WTC11 (cell line): Measurements from ENCODE around the gene CLEC20A. TPM values are rescaled to one million over a fixed set of nuclear protein-coding genes. Genes with fewer than 3 reads are reported as not detected.

ENCODE experiments used
- ATAC-seq: fragments of 200-7000 bp; cut with Tn5 transposase; 2 replicates; pipeline ENCODE4 v1.10.0; 2021; ENCODE audit warnings: mild to moderate bottlenecking, moderate library complexity
- CTCF ChIA-PET: fragments of 300-600 bp; sonication (Branson Sonifier 250); formaldehyde crosslinking; loops from one replicate; lab custom pipeline; 2021; ENCODE audit warnings: antibody characterized with exemption; lab: Charles Lee
- POLR2A ChIA-PET: fragments of 350-600 bp; sonication (Branson Sonifier 250); formaldehyde crosslinking; loops from one replicate; lab custom pipeline; 2021; ENCODE audit warnings: antibody characterized with exemption; lab: Charles Lee
- DNase-seq: peaks from one replicate; pipeline ENCODE4 v3.0.0; 2021; ENCODE audit warnings: low spot score
- H3K27ac Mint-ChIP-seq: 2 replicates; pipeline ENCODE4 v1.8.0; 2021; ENCODE audit warnings: mixed read lengths
- H3K27me3 Mint-ChIP-seq: 2 replicates; pipeline ENCODE4 v1.8.0; 2021; ENCODE audit warnings: low read depth, mild to moderate bottlenecking, moderate library complexity, mixed read lengths
- H3K36me3 Mint-ChIP-seq: 2 replicates; pipeline ENCODE4 v1.8.0; 2021; ENCODE audit warnings: mixed read lengths
- H3K4me1 Mint-ChIP-seq: 2 replicates; pipeline ENCODE4 v1.8.0; 2022; ENCODE audit warnings: mixed read lengths
- H3K4me3 Mint-ChIP-seq: 2 replicates; pipeline ENCODE4 v1.8.0; 2021; ENCODE audit warnings: mild to moderate bottlenecking, moderate library complexity, mixed read lengths
- H3K9me3 Mint-ChIP-seq: 2 replicates; pipeline ENCODE4 v1.8.0; 2021; ENCODE audit warnings: mixed read lengths
- CBFB ChIP-seq: sonication (generic); formaldehyde crosslinking; IDR thresholded peaks from 2 replicates; pipeline ENCODE4 v1.8.1; 2022; ENCODE audit warnings: mild to moderate bottlenecking, low read depth, missing genetic modification reagents
- GRHL2 ChIP-seq: fragments of 250-450 bp; sonication (Bioruptor Pico); IDR thresholded peaks from 2 replicates; pipeline ENCODE4 v1.8.0; 2022; ENCODE audit warnings: mild to moderate bottlenecking, moderate library complexity; ENCODE audit not compliant: insufficient replicate concordance, severe bottlenecking
- GTF2I ChIP-seq: fragments of 250-450 bp; sonication (Bioruptor Pico); conservative IDR thresholded peaks from 2 replicates; pipeline ENCODE4 v1.4.0; 2021; ENCODE audit warnings: mild to moderate bottlenecking
- HMGA2 ChIP-seq: fragments of 250-450 bp; sonication (Bioruptor Pico); IDR thresholded peaks from 2 replicates; pipeline ENCODE4 v1.4.0; 2021; ENCODE audit warnings: mild to moderate bottlenecking, moderate library complexity
- NFE2L1 ChIP-seq: sonication (generic); formaldehyde crosslinking; IDR thresholded peaks from 2 replicates; pipeline ENCODE4 v1.8.1; 2023; ENCODE audit warnings: missing genetic modification reagents
- PRRX2 ChIP-seq: fragments of 250-450 bp; sonication (Bioruptor Pico); IDR thresholded peaks from 2 replicates; pipeline ENCODE4 v1.8.0; 2021; ENCODE audit warnings: mild to moderate bottlenecking
- SMAD3 ChIP-seq: sonication (generic); formaldehyde crosslinking; IDR thresholded peaks from 2 replicates; pipeline ENCODE4 v1.8.0; 2022; ENCODE audit warnings: missing genetic modification reagents, mild to moderate bottlenecking, borderline replicate concordance
- SP1 ChIP-seq: sonication (generic); formaldehyde crosslinking; conservative IDR thresholded peaks from 2 replicates; pipeline ENCODE4 v1.8.1; 2022; ENCODE audit warnings: missing genetic modification reagents
- TCF7 ChIP-seq: sonication (generic); formaldehyde crosslinking; IDR thresholded peaks from 2 replicates; pipeline ENCODE4 v1.8.0; 2022; ENCODE audit warnings: mild to moderate bottlenecking, low read depth, missing genetic modification reagents, moderate library complexity
- TEAD1 ChIP-seq: sonication (generic); formaldehyde crosslinking; IDR thresholded peaks from 2 replicates; pipeline ENCODE4 v1.8.0; 2022; ENCODE audit warnings: mild to moderate bottlenecking, missing genetic modification reagents
- ZNF317 ChIP-seq: sonication (generic); formaldehyde crosslinking; IDR thresholded peaks from 2 replicates; pipeline ENCODE4 v1.8.1; 2023; ENCODE audit warnings: low read depth, mild to moderate bottlenecking, moderate library complexity, missing genetic modification reagents, borderline replicate concordance
- ZNF671 ChIP-seq: fragments of 250-450 bp; sonication (Bioruptor Pico); IDR thresholded peaks from 2 replicates; pipeline ENCODE4 v1.8.0; 2021; ENCODE audit warnings: mild to moderate bottlenecking
- total RNA-seq: library from RNA; stranded (reverse); gene quantifications from 3 replicates; pipeline ENCODE4 v1.2.3, GENCODE V29; 2021
- TF ChIP-seq, protein P1 (sequence below): sonication (generic); formaldehyde crosslinking; IDR thresholded peaks from 2 replicates; pipeline ENCODE4 v1.8.1; 2023; ENCODE audit warnings: mild to moderate bottlenecking, missing genetic modification reagents, moderate library complexity
- TF ChIP-seq, protein P2 (sequence below): fragments of 250-450 bp; sonication (Bioruptor Pico); conservative IDR thresholded peaks from 2 replicates; pipeline ENCODE4 v1.9.0; 2021; ENCODE audit warnings: mild to moderate bottlenecking
- TF ChIP-seq, protein P3 (sequence below): sonication (generic); formaldehyde crosslinking; IDR thresholded peaks from 2 replicates; pipeline ENCODE4 v1.8.0; 2022; ENCODE audit warnings: mild to moderate bottlenecking, missing genetic modification reagents
- TF ChIP-seq, protein P4 (sequence below): fragments of 250-450 bp; sonication (Bioruptor Pico); IDR thresholded peaks from 2 replicates; pipeline ENCODE4 v1.9.0; 2021; ENCODE audit warnings: mild to moderate bottlenecking
- TF ChIP-seq, protein P5 (sequence below): sonication (generic); formaldehyde crosslinking; IDR thresholded peaks from 2 replicates; pipeline ENCODE4 v1.8.1; 2023; ENCODE audit warnings: mild to moderate bottlenecking, missing genetic modification reagents

The CLEC20A gene
- total RNA-seq, 1 experiment from 2014 or later = not detected

DNA sequence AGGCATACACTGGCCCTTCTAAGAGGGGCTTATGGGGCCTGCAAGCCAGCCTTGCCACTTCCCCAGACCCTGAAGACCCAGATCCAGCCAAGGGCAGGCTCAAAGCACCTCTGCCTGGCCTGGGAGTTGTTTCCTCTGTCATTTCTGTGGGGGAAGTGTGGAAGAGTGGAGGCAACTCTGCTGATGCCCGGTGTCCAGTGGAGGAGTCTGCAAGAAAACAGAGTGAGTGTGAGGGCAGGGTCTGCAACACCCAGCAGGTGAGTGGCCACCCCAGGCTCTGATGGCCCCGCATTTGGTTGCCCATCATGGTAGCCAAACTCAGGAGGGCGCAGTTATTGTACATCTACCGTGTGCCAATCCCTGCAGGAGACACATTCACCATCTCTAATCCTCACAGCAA is 8.4 kb downstream of the CLEC20A start:
- CTCF ChIA-PET = interaction anchor here (3.5 kb wide), 1 partner anchor 13 kb away, joined by 34 read pairs; no protein-coding TSS in a partner anchor
- no peak overlapping the region for H3K27ac Mint-ChIP-seq
- DNase-seq = no peak

DNA sequence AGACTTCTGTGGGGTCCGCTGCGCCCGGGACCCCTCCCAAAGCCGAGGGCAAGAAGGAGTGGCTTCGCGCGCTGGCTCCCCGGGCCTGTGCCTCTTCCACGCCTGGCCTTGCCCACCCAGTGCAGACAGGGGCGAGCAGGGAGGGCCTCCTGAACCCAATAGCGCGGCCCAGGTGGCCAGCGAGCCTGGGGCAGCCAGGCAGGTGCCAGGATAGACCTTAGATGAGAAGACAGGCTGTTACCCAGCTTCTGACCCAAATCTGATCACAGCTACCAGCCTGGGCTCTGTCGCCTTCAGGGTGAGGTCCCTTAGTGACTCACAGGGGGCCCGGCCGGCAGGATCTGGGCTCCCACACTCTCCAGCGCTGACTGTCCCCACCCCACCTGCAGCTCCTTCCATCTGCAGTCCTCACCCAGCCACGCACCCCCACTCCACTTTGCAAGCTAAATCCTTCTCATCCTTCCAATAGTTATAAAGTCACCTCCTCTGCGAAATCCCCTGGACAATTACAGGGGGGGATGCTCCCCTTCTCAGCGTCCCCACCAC is 9.6 kb downstream of the CLEC20A start:
- CTCF ChIA-PET = interaction anchor here (3.5 kb wide), 1 partner anchor 14 kb away, joined by 34 read pairs; no protein-coding TSS in a partner anchor
- no peak; the same call in 1 of the 2 replicates for ATAC-seq
- no peaks in the 10 kb centered on the region for H3K9me3 Mint-ChIP-seq
- H3K36me3 Mint-ChIP-seq = no peaks in the 10 kb centered on the region
- H3K4me3 Mint-ChIP-seq = no peak overlapping the region
- TF ChIP-seq CBFB (CRISPR knock-in tag) (no peak), SP1 (CRISPR knock-in tag) (no peak), TCF7 (CRISPR knock-in tag) (no peak), TEAD1 (CRISPR knock-in tag) (no peak), ZNF671 (no peak), GTF2I (CRISPR knock-in tag) (no peak), ZNF317 (CRISPR knock-in tag) (no peak)
- TF ChIP-seq, protein P1, sequence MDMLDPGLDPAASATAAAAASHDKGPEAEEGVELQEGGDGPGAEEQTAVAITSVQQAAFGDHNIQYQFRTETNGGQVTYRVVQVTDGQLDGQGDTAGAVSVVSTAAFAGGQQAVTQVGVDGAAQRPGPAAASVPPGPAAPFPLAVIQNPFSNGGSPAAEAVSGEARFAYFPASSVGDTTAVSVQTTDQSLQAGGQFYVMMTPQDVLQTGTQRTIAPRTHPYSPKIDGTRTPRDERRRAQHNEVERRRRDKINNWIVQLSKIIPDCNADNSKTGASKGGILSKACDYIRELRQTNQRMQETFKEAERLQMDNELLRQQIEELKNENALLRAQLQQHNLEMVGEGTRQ (CRISPR knock-in tag) = no peak
- TF ChIP-seq, protein P2, sequence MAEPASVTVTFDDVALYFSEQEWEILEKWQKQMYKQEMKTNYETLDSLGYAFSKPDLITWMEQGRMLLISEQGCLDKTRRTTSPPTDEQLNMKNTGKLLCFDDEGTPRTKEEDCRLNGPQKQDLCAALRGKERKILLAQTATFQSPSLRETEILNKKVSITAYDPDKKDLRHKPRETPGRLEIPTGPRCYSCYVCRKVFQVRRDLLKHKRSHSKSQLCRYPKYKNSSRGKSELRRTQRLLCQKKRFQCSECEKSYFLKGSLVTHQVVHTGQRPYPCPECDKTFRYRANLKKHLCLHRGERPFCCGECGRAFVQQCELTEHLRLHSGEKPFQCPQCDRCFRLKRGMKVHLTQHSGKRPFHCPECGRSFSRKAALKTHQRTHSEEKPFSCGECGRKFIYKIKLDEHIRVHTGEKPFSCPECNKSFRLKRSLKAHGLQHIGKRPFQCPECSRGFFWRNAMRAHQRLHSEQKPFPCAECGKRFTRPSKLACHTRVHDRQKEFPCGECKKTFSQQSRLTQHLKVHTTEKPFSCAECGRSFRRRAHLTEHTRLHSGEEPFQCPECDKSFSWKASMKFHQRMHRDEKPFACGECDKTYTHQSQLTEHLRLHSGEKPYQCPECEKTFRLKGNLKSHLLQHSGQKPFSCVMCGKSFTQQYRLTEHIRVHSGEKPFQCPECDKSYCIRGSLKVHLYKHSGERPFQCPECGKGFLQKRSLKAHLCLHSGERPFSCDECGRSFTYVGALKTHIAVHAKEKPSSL (CRISPR knock-in tag) = no peak
- TF ChIP-seq, protein P3, sequence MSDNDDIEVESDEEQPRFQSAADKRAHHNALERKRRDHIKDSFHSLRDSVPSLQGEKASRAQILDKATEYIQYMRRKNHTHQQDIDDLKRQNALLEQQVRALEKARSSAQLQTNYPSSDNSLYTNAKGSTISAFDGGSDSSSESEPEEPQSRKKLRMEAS (CRISPR knock-in tag) = no peak
- TF ChIP-seq, protein P4, sequence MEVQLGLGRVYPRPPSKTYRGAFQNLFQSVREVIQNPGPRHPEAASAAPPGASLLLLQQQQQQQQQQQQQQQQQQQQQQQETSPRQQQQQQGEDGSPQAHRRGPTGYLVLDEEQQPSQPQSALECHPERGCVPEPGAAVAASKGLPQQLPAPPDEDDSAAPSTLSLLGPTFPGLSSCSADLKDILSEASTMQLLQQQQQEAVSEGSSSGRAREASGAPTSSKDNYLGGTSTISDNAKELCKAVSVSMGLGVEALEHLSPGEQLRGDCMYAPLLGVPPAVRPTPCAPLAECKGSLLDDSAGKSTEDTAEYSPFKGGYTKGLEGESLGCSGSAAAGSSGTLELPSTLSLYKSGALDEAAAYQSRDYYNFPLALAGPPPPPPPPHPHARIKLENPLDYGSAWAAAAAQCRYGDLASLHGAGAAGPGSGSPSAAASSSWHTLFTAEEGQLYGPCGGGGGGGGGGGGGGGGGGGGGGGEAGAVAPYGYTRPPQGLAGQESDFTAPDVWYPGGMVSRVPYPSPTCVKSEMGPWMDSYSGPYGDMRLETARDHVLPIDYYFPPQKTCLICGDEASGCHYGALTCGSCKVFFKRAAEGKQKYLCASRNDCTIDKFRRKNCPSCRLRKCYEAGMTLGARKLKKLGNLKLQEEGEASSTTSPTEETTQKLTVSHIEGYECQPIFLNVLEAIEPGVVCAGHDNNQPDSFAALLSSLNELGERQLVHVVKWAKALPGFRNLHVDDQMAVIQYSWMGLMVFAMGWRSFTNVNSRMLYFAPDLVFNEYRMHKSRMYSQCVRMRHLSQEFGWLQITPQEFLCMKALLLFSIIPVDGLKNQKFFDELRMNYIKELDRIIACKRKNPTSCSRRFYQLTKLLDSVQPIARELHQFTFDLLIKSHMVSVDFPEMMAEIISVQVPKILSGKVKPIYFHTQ (CRISPR knock-in tag) = no peak
- no peak for DNase-seq
- no peak overlapping the region for H3K27ac Mint-ChIP-seq
- H3K27me3 Mint-ChIP-seq = no peaks in the 10 kb centered on the region; the same call in 1 of the 2 replicates
- peaks cover 7% of the 10 kb centered on the region for H3K4me1 Mint-ChIP-seq
- POLR2A ChIA-PET = no interaction called here

More for the DNA sequence above, 8.4 kb downstream of the CLEC20A start:
- POLR2A ChIA-PET = no interaction called here
- Mint-ChIP-seq H3K27me3 (no peaks in the 10 kb centered on the region; the same call in 1 of the 2 replicates), H3K4me1 (peaks cover 7% of the 10 kb centered on the region), H3K36me3 (no peaks in the 10 kb centered on the region), H3K4me3 (no peak overlapping the region), H3K9me3 (no peaks in the 10 kb centered on the region)
- TF ChIP-seq, protein P3 (CRISPR knock-in tag) = no peak
- no peak for ATAC-seq

DNA sequence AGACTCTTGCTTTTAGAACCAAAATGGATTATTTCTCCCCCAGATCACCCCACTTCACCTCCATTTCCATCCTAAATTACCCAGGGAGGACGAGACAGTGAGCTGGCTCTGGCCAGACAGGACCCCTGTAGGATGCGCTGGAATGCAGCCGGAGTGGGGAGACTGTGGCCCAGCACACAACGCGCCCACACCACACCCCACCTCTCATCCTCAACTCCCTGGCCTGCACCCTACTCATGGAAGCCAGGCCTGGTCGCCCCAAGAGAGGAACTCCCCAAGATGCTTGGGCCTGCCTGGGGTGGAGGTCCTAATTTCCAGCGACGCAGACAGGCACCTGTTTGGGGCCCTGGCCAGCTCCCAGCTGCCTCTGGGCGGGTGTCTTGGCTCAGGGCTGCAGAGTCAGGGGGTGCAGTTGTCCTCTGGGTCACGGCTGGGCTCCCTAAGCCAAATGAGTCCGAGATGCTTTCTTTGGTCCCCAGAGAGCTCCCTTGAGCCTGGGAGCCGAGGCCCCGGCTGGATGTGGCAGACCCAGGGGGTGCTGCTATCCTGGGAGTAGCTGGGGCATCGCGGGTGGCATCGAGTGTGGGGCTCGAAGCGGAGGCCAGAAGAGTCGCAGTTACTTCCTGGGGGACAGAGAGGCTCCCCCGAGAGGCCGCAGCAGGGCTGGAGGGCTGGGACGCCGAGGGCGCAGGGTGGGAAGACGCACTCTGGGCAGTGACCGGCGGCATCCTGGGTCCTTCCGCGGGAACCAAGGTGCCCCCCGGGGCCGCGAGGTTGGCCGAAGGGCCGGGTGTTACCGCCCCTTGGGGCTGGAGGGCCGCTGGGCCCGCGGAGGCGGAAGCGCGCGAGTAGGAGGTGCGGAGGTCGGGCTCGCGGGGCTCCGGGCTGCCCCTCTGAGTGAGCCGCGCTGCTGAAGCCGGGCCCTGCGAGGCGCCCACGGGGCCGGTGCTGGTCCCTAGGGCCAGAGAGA is 10.4 kb downstream of the CLEC20A start:
- POLR2A ChIA-PET = no interaction called here
- Mint-ChIP-seq H3K27ac (no peak overlapping the region), H3K27me3 (no peaks in the 10 kb centered on the region; the same call in 1 of the 2 replicates), H3K9me3 (no peaks in the 10 kb centered on the region), H3K4me1 (peaks cover 7% of the 10 kb centered on the region), H3K4me3 (no peak overlapping the region), H3K36me3 (no peaks in the 10 kb centered on the region)
- CTCF ChIA-PET = interaction anchor here (0.5 to 3.5 kb wide), 2 partner anchors 15 to 687 kb away, joined by 3 to 34 read pairs; no protein-coding TSS in a partner anchor
- ATAC-seq (peak; percentile 46), DNase-seq (no peak)
- TF ChIP-seq, protein P5, sequence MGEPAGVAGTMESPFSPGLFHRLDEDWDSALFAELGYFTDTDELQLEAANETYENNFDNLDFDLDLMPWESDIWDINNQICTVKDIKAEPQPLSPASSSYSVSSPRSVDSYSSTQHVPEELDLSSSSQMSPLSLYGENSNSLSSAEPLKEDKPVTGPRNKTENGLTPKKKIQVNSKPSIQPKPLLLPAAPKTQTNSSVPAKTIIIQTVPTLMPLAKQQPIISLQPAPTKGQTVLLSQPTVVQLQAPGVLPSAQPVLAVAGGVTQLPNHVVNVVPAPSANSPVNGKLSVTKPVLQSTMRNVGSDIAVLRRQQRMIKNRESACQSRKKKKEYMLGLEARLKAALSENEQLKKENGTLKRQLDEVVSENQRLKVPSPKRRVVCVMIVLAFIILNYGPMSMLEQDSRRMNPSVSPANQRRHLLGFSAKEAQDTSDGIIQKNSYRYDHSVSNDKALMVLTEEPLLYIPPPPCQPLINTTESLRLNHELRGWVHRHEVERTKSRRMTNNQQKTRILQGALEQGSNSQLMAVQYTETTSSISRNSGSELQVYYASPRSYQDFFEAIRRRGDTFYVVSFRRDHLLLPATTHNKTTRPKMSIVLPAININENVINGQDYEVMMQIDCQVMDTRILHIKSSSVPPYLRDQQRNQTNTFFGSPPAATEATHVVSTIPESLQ (CRISPR knock-in tag) = no peak
- TF ChIP-seq PRRX2 (CRISPR knock-in tag) (no peak), GRHL2 (no peak), HMGA2 (CRISPR knock-in tag) (no peak), SMAD3 (CRISPR knock-in tag) (no peak), NFE2L1 (CRISPR knock-in tag) (no peak)
- TF ChIP-seq, protein P4 (CRISPR knock-in tag) = no peak
